Mucosa of stomach (tissue), 1 donor: ENCODE results near the gene PLCH1.

Experiments
- H3K27me3 ChIP-seq: one replicate; pipeline ENCODE4 v1.7.0; 2013; ENCODE audit warnings: mild to moderate bottlenecking, low read length; ENCODE audit not compliant: control insufficient read depth, insufficient read depth
- H3K36me3 ChIP-seq: one replicate; pipeline ENCODE4 v1.7.0; 2013; ENCODE audit warnings: low read length; ENCODE audit not compliant: control insufficient read depth, insufficient read depth
- H3K4me1 ChIP-seq: one replicate; pipeline ENCODE4 v1.7.0; 2013; ENCODE audit warnings: mild to moderate bottlenecking, low read length; ENCODE audit not compliant: control insufficient read depth, insufficient read depth
- H3K4me3 ChIP-seq: one replicate; pipeline ENCODE4 v1.7.0; 2013; ENCODE audit warnings: low read length
- H3K9ac ChIP-seq: one replicate; pipeline ENCODE4 v1.7.0; 2013; ENCODE audit warnings: mild to moderate bottlenecking, low read length, moderate library complexity
- H3K9me3 ChIP-seq: one replicate; pipeline ENCODE4 v1.7.0; 2013; ENCODE audit warnings: mild to moderate bottlenecking, low read length, moderate library complexity; ENCODE audit not compliant: control insufficient read depth
- donor health status: Pancreatic carcinoma.

The PLCH1 gene

GRCh38 chr3:155368786-155369185 lies 376.1 kb downstream of the PLCH1 start:
- Histone ChIP-seq H3K9me3 (no peaks in the 10 kb centered on the region), H3K4me1 (no peaks in the 10 kb centered on the region), H3K27me3 (no peaks in the 10 kb centered on the region), H3K36me3 (no peaks in the 10 kb centered on the region), H3K9ac (no peak overlapping the region), H3K4me3 (no peak overlapping the region)

GRCh38 chr3:155367506-155367905 lies 377.4 kb downstream of the PLCH1 start:
- Histone ChIP-seq H3K9me3 (no peaks in the 10 kb centered on the region), H3K9ac (no peak overlapping the region), H3K27me3 (no peaks in the 10 kb centered on the region), H3K4me1 (no peaks in the 10 kb centered on the region), H3K36me3 (no peaks in the 10 kb centered on the region), H3K4me3 (no peak overlapping the region)

GRCh38 chr3:155365178-155365783 lies 379.6 kb downstream of the PLCH1 start:
- no peak overlapping the region for H3K9ac ChIP-seq
- H3K9me3 ChIP-seq: no peaks in the 10 kb centered on the region
- H3K4me3 ChIP-seq: no peak overlapping the region
- no peaks in the 10 kb centered on the region for H3K27me3 ChIP-seq
- no peaks in the 10 kb centered on the region for H3K4me1 ChIP-seq
- H3K36me3 ChIP-seq: no peaks in the 10 kb centered on the region

GRCh38 chr3:155364492-155364891 lies 380.4 kb downstream of the PLCH1 start:
- Histone ChIP-seq H3K4me1 (no peaks in the 10 kb centered on the region), H3K9me3 (no peaks in the 10 kb centered on the region), H3K27me3 (no peaks in the 10 kb centered on the region), H3K36me3 (no peaks in the 10 kb centered on the region), H3K4me3 (no peak overlapping the region), H3K9ac (no peak overlapping the region)

- Histone ChIP-seq H3K4me3 (no peak overlapping the region), H3K9ac (no peak overlapping the region), H3K4me1 (no peaks in the 10 kb centered on the region), H3K36me3 (no peaks in the 10 kb centered on the region), H3K27me3 (no peaks in the 10 kb centered on the region), H3K9me3 (no peaks in the 10 kb centered on the region)
Measured at GRCh38 chr3:155363690-155364070, 381.2 kb downstream of the PLCH1 start.

GRCh38 chr3:155362808-155363689 lies 381.8 kb downstream of the PLCH1 start:
- H3K27me3 ChIP-seq: no peaks in the 10 kb centered on the region
- no peak overlapping the region for H3K9ac ChIP-seq
- no peaks in the 10 kb centered on the region for H3K36me3 ChIP-seq
- H3K9me3 ChIP-seq: no peaks in the 10 kb centered on the region
- no peak overlapping the region for H3K4me3 ChIP-seq
- H3K4me1 ChIP-seq: no peaks in the 10 kb centered on the region

GRCh38 chr3:155360281-155360680 lies 384.6 kb downstream of the PLCH1 start:
- no peaks in the 10 kb centered on the region for H3K4me1 ChIP-seq
- H3K9me3 ChIP-seq: no peaks in the 10 kb centered on the region
- no peaks in the 10 kb centered on the region for H3K36me3 ChIP-seq
- H3K9ac ChIP-seq: no peak overlapping the region
- no peak overlapping the region for H3K4me3 ChIP-seq
- H3K27me3 ChIP-seq: no peaks in the 10 kb centered on the region

- Histone ChIP-seq H3K4me1 (no peaks in the 10 kb centered on the region), H3K27me3 (no peaks in the 10 kb centered on the region), H3K4me3 (no peak overlapping the region)
Measured at GRCh38 chr3:155356594-155357370, 388.1 kb downstream of the PLCH1 start.

GRCh38 chr3:155354658-155355057 lies 390.2 kb downstream of the PLCH1 start:
- no peaks in the 10 kb centered on the region for H3K4me1 ChIP-seq
- no peak overlapping the region for H3K9ac ChIP-seq
- H3K36me3 ChIP-seq: no peaks in the 10 kb centered on the region
- no peaks in the 10 kb centered on the region for H3K27me3 ChIP-seq
- no peak overlapping the region for H3K4me3 ChIP-seq
- H3K9me3 ChIP-seq: no peaks in the 10 kb centered on the region

More at GRCh38 chr3:155356594-155357370, 388.1 kb downstream of the PLCH1 start:
- Histone ChIP-seq H3K9ac (no peak overlapping the region), H3K9me3 (no peaks in the 10 kb centered on the region), H3K36me3 (no peaks in the 10 kb centered on the region)

- Histone ChIP-seq H3K4me3 (no peak overlapping the region), H3K36me3 (no peaks in the 10 kb centered on the region), H3K4me1 (no peaks in the 10 kb centered on the region), H3K9ac (no peak overlapping the region), H3K27me3 (no peaks in the 10 kb centered on the region), H3K9me3 (no peaks in the 10 kb centered on the region)
Measured at GRCh38 chr3:155352900-155353490, 391.9 kb downstream of the PLCH1 start.

- Histone ChIP-seq H3K4me3 (no peak overlapping the region), H3K9me3 (no peaks in the 10 kb centered on the region), H3K27me3 (no peaks in the 10 kb centered on the region), H3K36me3 (no peaks in the 10 kb centered on the region), H3K9ac (no peak overlapping the region), H3K4me1 (no peaks in the 10 kb centered on the region)
Measured at GRCh38 chr3:155350571-155350970, 394.3 kb downstream of the PLCH1 start.

- Histone ChIP-seq H3K36me3 (no peaks in the 10 kb centered on the region), H3K27me3 (no peaks in the 10 kb centered on the region), H3K9ac (no peak overlapping the region), H3K4me1 (no peaks in the 10 kb centered on the region), H3K9me3 (no peaks in the 10 kb centered on the region), H3K4me3 (no peak overlapping the region)
Measured at GRCh38 chr3:155347901-155348300, 397.0 kb downstream of the PLCH1 start.
